SK-N-SH treated with all-trans-retinoic acid at 6 μM for 48 hours (cell line): ENCODE data around the gene FAM228B.
A peak's percentile ranks its signal among the peaks of the same experiment; 100 is the strongest.

ENCODE experiments used
- ATAC-seq: fragments of 200-7000 bp; cut with Tn5 transposase; 3 replicates; pipeline ENCODE4 v1.9.1; 2020; ENCODE audit warnings: mild to moderate bottlenecking, moderate library complexity
- ARNTL ChIP-seq: fragments of 450-650 bp; formaldehyde crosslinking; IDR thresholded peaks from 2 replicates; pipeline ENCODE4 v1.5.0; 2020; ENCODE audit warnings: low read depth, mild to moderate bottlenecking, moderate library complexity, borderline replicate concordance
- BACH2 ChIP-seq: fragments of 250-450 bp; sonication (Bioruptor Pico); IDR thresholded peaks from 2 replicates; pipeline ENCODE4 v1.9.0; 2021; ENCODE audit warnings: mild to moderate bottlenecking, borderline replicate concordance
- CREB5 ChIP-seq: fragments of 250-450 bp; sonication (Bioruptor Pico); IDR thresholded peaks from 2 replicates; pipeline ENCODE4 v1.5.1; 2020; ENCODE audit warnings: low read depth, mild to moderate bottlenecking, moderate library complexity
- CSDC2 ChIP-seq: fragments of 250-450 bp; sonication (Bioruptor Pico); IDR thresholded peaks from 2 replicates; pipeline ENCODE4 v1.5.0; 2020; ENCODE audit warnings: mild to moderate bottlenecking, moderate library complexity
- CSRNP3 ChIP-seq: fragments of 250-450 bp; sonication (Bioruptor Pico); IDR thresholded peaks from 2 replicates; pipeline ENCODE4 v1.5.1; 2021; ENCODE audit warnings: mild to moderate bottlenecking, moderate library complexity
- ESRRG ChIP-seq: fragments of 250-450 bp; sonication (Bioruptor Pico); IDR thresholded peaks from 2 replicates; pipeline ENCODE4 v1.6.1; 2021; ENCODE audit warnings: mild to moderate bottlenecking
- GLIS3 ChIP-seq: fragments of 250-450 bp; sonication (Bioruptor Pico); IDR thresholded peaks from 2 replicates; pipeline ENCODE4 v1.5.0; 2020; ENCODE audit warnings: mild to moderate bottlenecking, moderate library complexity
- ISL1 ChIP-seq: fragments of 250-450 bp; sonication (Bioruptor Pico); IDR thresholded peaks from 2 replicates; pipeline ENCODE4 v2.1.2; 2022; ENCODE audit warnings: mild to moderate bottlenecking, moderate library complexity
- OSR1 ChIP-seq: fragments of 250-450 bp; sonication (Bioruptor Pico); IDR thresholded peaks from 2 replicates; pipeline ENCODE4 v1.8.0; 2022; ENCODE audit warnings: moderate library complexity, mild to moderate bottlenecking, inconsistent platforms
- PATZ1 ChIP-seq: fragments of 250-450 bp; sonication (Bioruptor Pico); IDR thresholded peaks from 2 replicates; pipeline ENCODE4 v1.8.0; 2020; ENCODE audit warnings: mild to moderate bottlenecking, moderate library complexity, borderline replicate concordance
- POU6F1 ChIP-seq: fragments of 250-450 bp; sonication (Bioruptor Pico); IDR thresholded peaks from 2 replicates; pipeline ENCODE4 v1.8.0; 2021; ENCODE audit warnings: low read depth, mild to moderate bottlenecking, moderate library complexity, borderline replicate concordance
- PPARA ChIP-seq: fragments of 250-450 bp; sonication (Bioruptor Pico); IDR thresholded peaks from 2 replicates; pipeline ENCODE4 v1.5.0; 2020; ENCODE audit warnings: mild to moderate bottlenecking, borderline replicate concordance
- RARB ChIP-seq: fragments of 250-450 bp; sonication (Bioruptor Pico); IDR thresholded peaks from 2 replicates; pipeline ENCODE4 v1.8.0; 2021; ENCODE audit warnings: mild to moderate bottlenecking, moderate library complexity
- SNAI2 ChIP-seq: fragments of 250-450 bp; sonication (Bioruptor Pico); IDR thresholded peaks from 2 replicates; pipeline ENCODE4 v1.5.0; 2020; ENCODE audit warnings: mild to moderate bottlenecking, moderate library complexity
- TCF4 ChIP-seq: fragments of 250-450 bp; sonication (Bioruptor Pico); IDR thresholded peaks from 2 replicates; pipeline ENCODE4 v1.8.0; 2021; ENCODE audit warnings: mild to moderate bottlenecking, moderate library complexity, borderline replicate concordance
- TOX ChIP-seq: fragments of 250-450 bp; sonication (Bioruptor Pico); IDR thresholded peaks from 2 replicates; pipeline ENCODE4 v1.8.0; 2021; ENCODE audit warnings: mild to moderate bottlenecking, moderate library complexity, borderline replicate concordance
- TSHZ2 ChIP-seq: fragments of 250-450 bp; sonication (Bioruptor Pico); IDR thresholded peaks from 2 replicates; pipeline ENCODE4 v1.5.0; 2020; ENCODE audit warnings: mild to moderate bottlenecking, moderate library complexity
- ZC3H10 ChIP-seq: fragments of 250-450 bp; sonication (Bioruptor Pico); IDR thresholded peaks from 2 replicates; pipeline ENCODE4 v1.5.1; 2021; ENCODE audit warnings: mild to moderate bottlenecking, moderate library complexity
- ZFP3 ChIP-seq: fragments of 250-450 bp; sonication (Bioruptor Pico); IDR thresholded peaks from 2 replicates; pipeline ENCODE4 v1.5.0; 2020; ENCODE audit warnings: mild to moderate bottlenecking, moderate library complexity
- ZFP30 ChIP-seq: fragments of 450-650 bp; formaldehyde crosslinking; IDR thresholded peaks from 2 replicates; pipeline ENCODE4 v1.5.0; 2022; ENCODE audit warnings: mild to moderate bottlenecking, moderate library complexity
- ZNF565 ChIP-seq: fragments of 450-650 bp; formaldehyde crosslinking; conservative IDR thresholded peaks from 2 replicates; pipeline ENCODE4 v1.5.0; 2020; ENCODE audit warnings: low read depth, mild to moderate bottlenecking, moderate library complexity
- ZNF70 ChIP-seq: fragments of 450-650 bp; formaldehyde crosslinking; IDR thresholded peaks from 2 replicates; pipeline ENCODE4 v1.5.0; 2020; ENCODE audit warnings: mild to moderate bottlenecking, moderate library complexity
- ZNF8 ChIP-seq: fragments of 450-650 bp; formaldehyde crosslinking; IDR thresholded peaks from 2 replicates; pipeline ENCODE4 v1.5.0; 2020; ENCODE audit warnings: mild to moderate bottlenecking, moderate library complexity

The FAM228B gene

GRCh38 chr2:24117902-24118301, 5.4 kb upstream of the FAM228B start:
- ATAC-seq, result peak; percentile 3; the same call in 1 of the 3 replicates
- peak; percentile 81; the same call in 1 of the 2 replicates for TF ChIP-seq TCF4 (CRISPR knock-in tag)
- no peak for TF ChIP-seq ZFP30
- no peak for TF ChIP-seq OSR1 (CRISPR knock-in tag)
- no peak for TF ChIP-seq PATZ1 (CRISPR knock-in tag)
- no peak for TF ChIP-seq ZC3H10
- TF ChIP-seq CREB5 (CRISPR knock-in tag), result no peak
- TF ChIP-seq SNAI2, result 0 out of 2 replicates have a peak, but pooled peaks have one; percentile 83
- TF ChIP-seq CSDC2 (CRISPR knock-in tag), result no peak
- peak; percentile 97 for TF ChIP-seq ZFP3 (CRISPR knock-in tag)
- TF ChIP-seq RARB, result no peak
- TF ChIP-seq PPARA (CRISPR knock-in tag), result no peak
- TF ChIP-seq GLIS3 (CRISPR knock-in tag), result peak; percentile 39; the same call in 1 of the 2 replicates
- TF ChIP-seq ZNF70 (CRISPR knock-in tag), result no peak
- no peak for TF ChIP-seq CSRNP3 (CRISPR knock-in tag)
- no peak for TF ChIP-seq ZNF565 (CRISPR knock-in tag)
- peak; percentile 91 for TF ChIP-seq ISL1 (CRISPR knock-in tag)
- no peak for TF ChIP-seq ARNTL (CRISPR knock-in tag)
- no peak for TF ChIP-seq TOX (CRISPR knock-in tag)
- no peak for TF ChIP-seq POU6F1
- no peak for TF ChIP-seq ZNF8 (CRISPR knock-in tag)
- TF ChIP-seq ESRRG (CRISPR knock-in tag), result peak; percentile 55; the same call in 1 of the 2 replicates
- no peak for TF ChIP-seq BACH2 (CRISPR knock-in tag)
- TF ChIP-seq TSHZ2 (CRISPR knock-in tag), result peak; percentile 78; the same call in 1 of the 2 replicates

- ATAC-seq, result peak; percentile 37
- TF ChIP-seq CSRNP3 (CRISPR knock-in tag) (no peak), ESRRG (CRISPR knock-in tag) (no peak), TSHZ2 (CRISPR knock-in tag) (no peak), TCF4 (CRISPR knock-in tag) (no peak), TOX (CRISPR knock-in tag) (no peak), ARNTL (CRISPR knock-in tag) (no peak), ZFP30 (no peak), POU6F1 (no peak), CSDC2 (CRISPR knock-in tag) (no peak), ZC3H10 (no peak), OSR1 (CRISPR knock-in tag) (no peak), ISL1 (CRISPR knock-in tag) (no peak; the same call in 1 of the 2 replicates), ZNF8 (CRISPR knock-in tag) (no peak), RARB (no peak), SNAI2 (no peak), BACH2 (CRISPR knock-in tag) (no peak), ZFP3 (CRISPR knock-in tag) (no peak), GLIS3 (CRISPR knock-in tag) (no peak)
These were observed 2.2 kb upstream of the FAM228B start for GRCh38 chr2:24121066-24121465.
